ENCODE results near the gene PHF10. TPM values are rescaled to one million over a fixed set of nuclear protein-coding genes. Genes with fewer than 3 reads are reported as not detected.
A peak's percentile ranks its signal among the peaks of the same experiment; 100 is the strongest.

Gene PHF10
- polyA plus RNA-seq, 1 of the 3 experiments (the other 2 are of a cell fraction) = 23.5 TPM

GRCh38 chr6:169723991-169724493, 258 bp downstream of the PHF10 start (continued):
- TF ChIP-seq GABPA (IDR thresholded peaks at IDR 0.05; ENCODE audit: low read depth) (no peak), MAX (IDR thresholded peaks at IDR 0.05; ENCODE audit: low read depth) (no peak), TCF12 (IDR thresholded peaks at IDR 0.05) (no peak)

GRCh38 chr6:169723200-169723909, 945 bp downstream of the PHF10 start:
- H2AFZ ChIP-seq (ENCODE audit: low read depth) = peak overlapping the region; percentile 14; the same call in 1 of the 2 replicates
- H4K20me1 ChIP-seq (ENCODE audit: insufficient read depth) = peaks cover 23% of the 10 kb centered on the region
- no peaks in the 10 kb centered on the region for H3K9me3 ChIP-seq
- WGBS (ENCODE audit: low lambda C conversion rate) = 1% methylated on average over 27 of the region's 70 CpGs
- peak overlapping the region; percentile 91 for H3K4me2 ChIP-seq
- no peaks in the 10 kb centered on the region for H3K9me2 ChIP-seq
- ChIA-PET POLR2A (interaction anchor here (0.7 to 2.4 kb wide), 4 partner anchors 21 to 157 kb away, joined by 4 to 14 read pairs (median 12); partner anchors contain the start of genes C6orf120, DYNLT2, ERMARD and WDR27), CTCF (interaction anchor here (2.1 to 2.6 kb wide), 3 partner anchors 14 to 67 kb away, joined by 6 to 12 read pairs (median 7); no protein-coding TSS in a partner anchor)
- peaks cover 19% of the 10 kb centered on the region for H3F3A ChIP-seq (replicated peaks; ENCODE audit: insufficient read depth)
- peaks cover 51% of the 10 kb centered on the region for H3K79me2 ChIP-seq (ENCODE audit: insufficient read depth)
- H3K4me3 ChIP-seq (ENCODE audit: low read depth in 2 of 2, low read length in 1 of 2) = peak overlapping the region; percentile 65 to 82
- peak overlapping the region; percentile 56 to 74 for H3K27ac ChIP-seq (ENCODE audit: low read depth in 2 of 2, low read length in 1 of 2)
- peak overlapping the region; percentile 68 for H3K9ac ChIP-seq
- H3K36me3 ChIP-seq (replicated peaks in 1 of 2; ENCODE audit: control insufficient read depth in 1 of 2, insufficient read depth in 2 of 2, low read length in 1 of 2) = peaks cover 0 to 3% of the 10 kb centered on the region in 2 experiments
- peaks cover 15 to 19% of the 10 kb centered on the region in 2 experiments; a peak in 3 of 4 replicates for H3K4me1 ChIP-seq (ENCODE audit: control insufficient read depth in 1 of 2, insufficient read depth in 2 of 2, low read depth in 1 of 2, low read length in 1 of 2)
- DNase-seq = peak; percentile 81
- TF ChIP-seq MAX (IDR thresholded peaks at IDR 0.05; ENCODE audit: low read depth) (0 out of 2 replicates have a peak, but pooled peaks have one; percentile 17), USF1 (IDR thresholded peaks at IDR 0.05; ENCODE audit: borderline replicate concordance, low read depth) (no peak), MXI1 (IDR thresholded peaks at IDR 0.05; ENCODE audit: low read depth, low read length) (0 out of 2 replicates have a peak, but pooled peaks have one; percentile 8), REST (IDR thresholded peaks at IDR 0.05; ENCODE audit: low read depth, low read length) (0 out of 2 replicates have a peak, but pooled peaks have one; percentile 1), TEAD4 (IDR thresholded peaks at IDR 0.05; ENCODE audit: borderline replicate concordance, insufficient read depth) (no peak)
- no peaks in the 10 kb centered on the region for H3K27me3 ChIP-seq (ENCODE audit: insufficient read depth)

Data from SK-N-SH (cell line).